Osteocyte (in vitro differentiated cells): ENCODE data around the gene ODF4. TPM values are rescaled to one million over a fixed set of nuclear protein-coding genes. Genes with fewer than 3 reads are reported as not detected.
"Not testable (repeated sequence)": the region's sequence is repeated elsewhere in the genome, so short reads cannot be mapped to it uniquely, and the experiment has no call there.

Source experiments
- DNase-seq: peaks from one replicate; pipeline ENCODE4 v3.0.0; 2021; ENCODE audit warnings: mixed read lengths; ENCODE audit not compliant: unreplicated experiment; ENCODE audit errors: extremely low spot score
- H3K27ac Mint-ChIP-seq: one replicate; pipeline ENCODE4 v1.8.0; 2021; ENCODE audit warnings: mild to moderate bottlenecking, mixed read lengths; ENCODE audit not compliant: unreplicated experiment
- H3K27me3 Mint-ChIP-seq: one replicate; pipeline ENCODE4 v1.8.0; 2021; ENCODE audit warnings: mixed read lengths; ENCODE audit not compliant: unreplicated experiment
- H3K36me3 Mint-ChIP-seq: one replicate; pipeline ENCODE4 v1.8.0; 2021; ENCODE audit warnings: mixed read lengths; ENCODE audit not compliant: unreplicated experiment
- H3K4me1 Mint-ChIP-seq: one replicate; pipeline ENCODE4 v1.8.0; 2021; ENCODE audit warnings: mixed read lengths; ENCODE audit not compliant: unreplicated experiment
- H3K4me3 Mint-ChIP-seq: one replicate; pipeline ENCODE4 v1.8.0; 2021; ENCODE audit warnings: mild to moderate bottlenecking, moderate library complexity, mixed read lengths; ENCODE audit not compliant: unreplicated experiment
- H3K9me3 Mint-ChIP-seq: one replicate; pipeline ENCODE4 v1.8.0; 2021; ENCODE audit warnings: mixed read lengths; ENCODE audit not compliant: unreplicated experiment
- total RNA-seq: library from RNA; stranded (reverse); gene quantifications from 2 replicates; pipeline ENCODE4 v1.2.1, GENCODE V29; 2021
- TF ChIP-seq, protein P1 (sequence below): fragments of 200-600 bp; sonication (generic); IDR thresholded peaks from 2 replicates; pipeline ENCODE4 v1.5.0; 2021; ENCODE audit warnings: antibody characterized with exemption, mild to moderate bottlenecking, moderate library complexity

ODF4 gene
- total RNA-seq, 1 donor from 2014 or later: not detected

DNA sequence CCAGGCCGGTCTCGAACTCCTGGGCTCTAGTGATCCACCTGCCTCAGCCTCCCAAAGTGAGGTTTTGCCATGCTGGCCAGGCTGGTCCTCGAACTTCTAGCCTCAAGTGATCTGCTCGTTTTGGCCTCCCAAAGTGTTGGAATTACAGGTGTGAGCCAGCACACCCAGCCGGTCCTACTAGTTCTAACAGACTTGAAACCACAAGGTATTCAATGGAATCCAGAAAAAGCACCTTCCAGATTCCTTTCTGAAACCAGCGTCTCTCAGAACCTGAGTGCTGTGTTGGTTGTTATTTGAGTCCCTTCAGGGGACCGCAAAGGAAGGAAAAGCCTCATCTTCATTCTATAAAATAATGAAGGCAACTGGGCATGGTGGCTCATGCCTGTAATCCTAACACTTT is 32.8 kb downstream of the ODF4 start:
- peak overlapping the region; percentile 71 for H3K27ac Mint-ChIP-seq
- no peaks in the 10 kb centered on the region for H3K27me3 Mint-ChIP-seq
- no peak for DNase-seq

DNA sequence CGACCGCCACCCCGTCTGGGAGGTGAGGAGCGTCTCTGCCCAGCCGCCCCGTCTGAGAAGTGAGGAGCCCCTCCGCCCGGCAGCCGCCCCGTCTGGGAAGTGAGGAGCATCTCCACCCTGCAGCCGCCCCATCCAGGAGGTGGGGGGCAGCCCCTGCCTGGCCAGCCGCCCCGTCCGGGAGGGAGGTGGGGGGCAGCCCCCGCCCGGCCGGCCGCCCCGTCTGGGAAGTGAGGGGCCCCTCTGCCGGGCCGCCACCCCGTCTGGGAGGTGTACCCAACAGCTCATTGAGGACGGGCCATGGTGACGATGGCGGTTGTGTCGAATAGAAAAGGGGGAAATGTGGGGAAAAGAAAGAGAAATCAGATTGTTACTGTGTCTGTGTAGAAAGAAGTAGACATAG is 34.2 kb downstream of the ODF4 start:
- H3K9me3 Mint-ChIP-seq, H3K27ac Mint-ChIP-seq, DNase-seq, H3K27me3 Mint-ChIP-seq, H3K4me3 Mint-ChIP-seq: not testable (repeated sequence)
- Mint-ChIP-seq H3K36me3 (peaks cover 32% of the 10 kb centered on the region), H3K4me1 (peaks cover 40% of the 10 kb centered on the region)

More for the DNA sequence above, 32.8 kb downstream of the ODF4 start:
- Mint-ChIP-seq H3K4me3 (no peak overlapping the region), H3K36me3 (peaks cover 24% of the 10 kb centered on the region), H3K4me1 (peaks cover 37% of the 10 kb centered on the region), H3K9me3 (no peaks in the 10 kb centered on the region)
- TF ChIP-seq, protein P1, sequence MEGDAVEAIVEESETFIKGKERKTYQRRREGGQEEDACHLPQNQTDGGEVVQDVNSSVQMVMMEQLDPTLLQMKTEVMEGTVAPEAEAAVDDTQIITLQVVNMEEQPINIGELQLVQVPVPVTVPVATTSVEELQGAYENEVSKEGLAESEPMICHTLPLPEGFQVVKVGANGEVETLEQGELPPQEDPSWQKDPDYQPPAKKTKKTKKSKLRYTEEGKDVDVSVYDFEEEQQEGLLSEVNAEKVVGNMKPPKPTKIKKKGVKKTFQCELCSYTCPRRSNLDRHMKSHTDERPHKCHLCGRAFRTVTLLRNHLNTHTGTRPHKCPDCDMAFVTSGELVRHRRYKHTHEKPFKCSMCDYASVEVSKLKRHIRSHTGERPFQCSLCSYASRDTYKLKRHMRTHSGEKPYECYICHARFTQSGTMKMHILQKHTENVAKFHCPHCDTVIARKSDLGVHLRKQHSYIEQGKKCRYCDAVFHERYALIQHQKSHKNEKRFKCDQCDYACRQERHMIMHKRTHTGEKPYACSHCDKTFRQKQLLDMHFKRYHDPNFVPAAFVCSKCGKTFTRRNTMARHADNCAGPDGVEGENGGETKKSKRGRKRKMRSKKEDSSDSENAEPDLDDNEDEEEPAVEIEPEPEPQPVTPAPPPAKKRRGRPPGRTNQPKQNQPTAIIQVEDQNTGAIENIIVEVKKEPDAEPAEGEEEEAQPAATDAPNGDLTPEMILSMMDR: no peak

DNA sequence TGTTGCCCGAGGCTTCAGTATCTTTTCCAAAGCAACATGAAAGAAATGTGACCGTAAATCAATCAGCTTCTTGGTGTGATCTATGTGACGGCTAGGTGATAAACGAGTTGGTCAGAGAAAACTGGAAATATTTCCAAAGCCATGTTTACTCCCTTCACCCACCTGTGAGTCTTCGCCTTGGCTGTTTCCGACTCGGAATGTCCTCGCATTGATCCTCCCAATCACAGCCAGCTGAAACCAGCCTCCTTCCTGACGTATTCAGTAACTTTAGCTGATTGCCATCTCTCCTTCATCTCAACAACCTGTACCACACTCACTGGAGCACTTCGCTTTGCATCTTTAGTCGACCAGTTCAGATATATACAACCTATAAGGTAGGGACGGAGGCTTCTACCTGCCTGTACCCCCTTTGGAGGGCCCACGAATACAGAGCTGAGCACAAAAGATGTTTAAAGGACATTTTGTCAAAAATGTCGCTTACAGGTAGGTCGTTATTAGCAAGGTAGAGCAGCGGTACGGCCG is 36.2 kb downstream of the ODF4 start:
- no peaks in the 10 kb centered on the region for H3K27me3 Mint-ChIP-seq
- H3K4me1 Mint-ChIP-seq: peaks cover 51% of the 10 kb centered on the region
- H3K4me3 Mint-ChIP-seq: peak overlapping the region; percentile 90
- H3K9me3 Mint-ChIP-seq: no peaks in the 10 kb centered on the region
- DNase-seq: no peak
- H3K27ac Mint-ChIP-seq: peak overlapping the region; percentile 95
- TF ChIP-seq, protein P1: no peak
- peaks cover 26% of the 10 kb centered on the region for H3K36me3 Mint-ChIP-seq

DNA sequence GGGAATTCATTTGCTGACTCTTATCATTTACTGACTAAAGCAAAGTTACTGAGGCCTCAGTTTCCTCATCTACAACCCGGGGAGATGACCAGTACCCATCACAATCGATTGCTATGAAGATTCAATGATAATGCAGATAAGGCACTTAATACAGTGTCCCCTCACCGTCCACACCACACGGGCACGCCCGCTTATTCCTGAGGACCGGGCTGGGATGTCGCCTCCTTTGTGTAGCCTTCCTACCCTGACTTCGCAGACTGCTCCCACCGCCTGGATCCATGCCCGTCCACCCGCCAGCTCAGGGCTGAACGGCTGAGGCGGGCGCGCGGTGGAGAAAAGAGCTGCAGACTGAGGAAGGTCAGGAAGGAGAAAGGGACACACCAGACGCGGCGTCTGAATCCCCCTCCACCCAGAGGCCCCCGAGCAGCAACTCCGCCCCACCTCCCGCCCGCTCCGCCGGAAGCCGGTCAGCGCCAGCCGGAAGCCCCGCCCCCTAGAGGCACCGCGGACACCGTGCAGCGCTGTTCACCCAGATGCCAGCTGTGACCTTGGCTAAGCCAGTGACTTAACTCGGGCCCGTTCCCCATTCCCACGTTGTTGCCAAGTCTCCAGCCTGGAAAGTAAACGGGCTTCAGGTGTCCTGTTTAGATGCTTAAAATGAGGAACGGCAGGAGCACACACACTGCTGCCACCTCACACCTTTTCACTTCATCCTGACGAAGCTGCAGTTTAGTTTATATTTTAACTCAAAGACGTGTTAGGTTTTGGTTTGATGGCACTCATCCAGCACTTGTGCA is 36.8 kb downstream of the ODF4 start, which contains the start of gene KRABD2:
Gene KRABD2 (minus strand): TSS at position 434 of the 797 bp plus-strand sequence.
- TF ChIP-seq, protein P1: peak; percentile 62
- Mint-ChIP-seq H3K27me3 (no peaks in the 10 kb centered on the region), H3K4me3 (peak within 1 kb of the TSS; percentile 90), H3K9me3 (no peaks in the 10 kb centered on the region), H3K4me1 (peaks cover 54% of the 10 kb centered on the region), H3K36me3 (peaks cover 32% of the 10 kb centered on the region), H3K27ac (peak within 1 kb of the TSS; percentile 95)
- DNase-seq: peak; percentile 96

DNA sequence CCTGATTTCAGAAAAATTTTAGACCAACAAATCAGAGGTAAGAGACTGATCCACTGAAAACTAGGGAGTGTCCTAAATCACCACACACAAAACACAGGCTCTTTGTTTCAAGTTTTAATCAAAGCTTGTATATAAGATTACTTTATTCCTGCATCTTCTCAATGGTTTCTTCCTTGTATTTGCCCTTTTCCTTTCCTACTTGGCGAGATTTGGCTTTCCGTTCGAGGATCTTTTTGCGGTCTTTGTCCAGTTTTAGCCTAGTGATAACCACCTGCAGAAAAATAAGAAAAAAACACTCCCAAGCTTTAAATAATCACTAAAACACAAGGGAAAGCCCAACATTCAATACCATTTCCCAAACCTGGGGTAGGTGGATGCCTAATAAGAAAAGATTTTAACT is 37.8 kb downstream of the ODF4 start:
- Mint-ChIP-seq H3K27me3 (no peaks in the 10 kb centered on the region), H3K27ac (peak overlapping the region; percentile 95), H3K36me3 (peaks cover 36% of the 10 kb centered on the region)

DNA sequence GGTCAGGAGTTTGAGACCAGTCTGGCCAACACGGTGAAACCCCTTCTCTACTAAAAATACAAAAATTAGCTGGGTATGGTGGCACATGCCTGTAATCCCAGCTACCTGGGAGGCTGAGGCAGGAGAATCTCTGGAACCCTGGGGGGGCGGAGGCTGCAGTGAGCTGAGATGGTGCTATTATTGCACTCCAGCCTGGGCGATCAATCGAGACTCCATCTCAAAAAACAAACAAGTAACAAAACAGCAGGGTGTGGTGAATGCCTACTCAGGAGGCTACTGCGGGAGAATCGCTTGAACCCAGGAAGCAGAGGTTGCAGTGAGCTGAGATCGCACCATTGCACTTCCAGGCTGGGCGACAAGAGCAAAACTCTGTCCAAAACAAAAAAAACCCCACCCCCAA is 38.5 kb downstream of the ODF4 start:
- not testable (repeated sequence) for H3K9me3 Mint-ChIP-seq, DNase-seq, H3K4me3 Mint-ChIP-seq, H3K27me3 Mint-ChIP-seq
- Mint-ChIP-seq H3K36me3 (peaks cover 41% of the 10 kb centered on the region), H3K27ac (peak overlapping the region; percentile 2), H3K4me1 (peaks cover 53% of the 10 kb centered on the region)

More for the DNA sequence above, 37.8 kb downstream of the ODF4 start:
- H3K9me3 Mint-ChIP-seq: no peaks in the 10 kb centered on the region
- DNase-seq: no peak
- H3K4me3 Mint-ChIP-seq: no peak overlapping the region
- TF ChIP-seq, protein P1: no peak
- peaks cover 52% of the 10 kb centered on the region for H3K4me1 Mint-ChIP-seq
